ENCODE measurements around the gene CLIC6.

Gene CLIC6

GRCh38 chr21:34639882-34640788 lies 28.7 kb upstream of the CLIC6 start:
- H3K27ac ChIP-seq (ENCODE audit: low read depth, low read length): no peak overlapping the region
- no peaks in the 10 kb centered on the region for H3K4me1 ChIP-seq (ENCODE audit: control insufficient read depth, insufficient read depth, low read length)
- no peak overlapping the region for H3K4me3 ChIP-seq (ENCODE audit: low read length)
- no peaks in the 10 kb centered on the region for H3K36me3 ChIP-seq (ENCODE audit: control insufficient read depth, insufficient read depth, low read length)
- H3K9ac ChIP-seq (ENCODE audit: low read length): no peak overlapping the region
- no peaks in the 10 kb centered on the region for H3K27me3 ChIP-seq (ENCODE audit: control insufficient read depth, insufficient read depth, low read length)

- no peak overlapping the region for H3K27ac ChIP-seq (ENCODE audit: low read depth, low read length)
- H3K9ac ChIP-seq (ENCODE audit: low read length): no peak overlapping the region
Observed at GRCh38 chr21:34640858-34641257, 27.9 kb upstream of the CLIC6 start.

GRCh38 chr21:34642211-34643075 lies 26.4 kb upstream of the CLIC6 start:
- H3K36me3 ChIP-seq (ENCODE audit: control insufficient read depth, insufficient read depth, low read length): no peaks in the 10 kb centered on the region
- no peaks in the 10 kb centered on the region for H3K4me1 ChIP-seq (ENCODE audit: control insufficient read depth, insufficient read depth, low read length)
- H3K27ac ChIP-seq (ENCODE audit: low read depth, low read length): no peak overlapping the region

More at GRCh38 chr21:34640858-34641257, 27.9 kb upstream of the CLIC6 start:
- H3K27me3 ChIP-seq (ENCODE audit: control insufficient read depth, insufficient read depth, low read length): no peaks in the 10 kb centered on the region
- no peak overlapping the region for H3K4me3 ChIP-seq (ENCODE audit: low read length)
- H3K4me1 ChIP-seq (ENCODE audit: control insufficient read depth, insufficient read depth, low read length): no peaks in the 10 kb centered on the region
- no peaks in the 10 kb centered on the region for H3K36me3 ChIP-seq (ENCODE audit: control insufficient read depth, insufficient read depth, low read length)

GRCh38 chr21:34644825-34645224 lies 24.0 kb upstream of the CLIC6 start:
- no peak overlapping the region for H3K4me3 ChIP-seq (ENCODE audit: low read length)

More at GRCh38 chr21:34642211-34643075, 26.4 kb upstream of the CLIC6 start:
- no peaks in the 10 kb centered on the region for H3K27me3 ChIP-seq (ENCODE audit: control insufficient read depth, insufficient read depth, low read length)
- no peak overlapping the region for H3K9ac ChIP-seq (ENCODE audit: low read length)
- H3K4me3 ChIP-seq (ENCODE audit: low read length): no peak overlapping the region

GRCh38 chr21:34647555-34647954 lies 21.2 kb upstream of the CLIC6 start:
- Histone ChIP-seq H3K4me3 (ENCODE audit: low read length) (no peak overlapping the region), H3K27ac (ENCODE audit: low read depth, low read length) (no peak overlapping the region), H3K9ac (ENCODE audit: low read length) (no peak overlapping the region), H3K4me1 (ENCODE audit: control insufficient read depth, insufficient read depth, low read length) (no peaks in the 10 kb centered on the region), H3K27me3 (ENCODE audit: control insufficient read depth, insufficient read depth, low read length) (peaks cover 3% of the 10 kb centered on the region), H3K36me3 (ENCODE audit: control insufficient read depth, insufficient read depth, low read length) (no peaks in the 10 kb centered on the region)

More at GRCh38 chr21:34644825-34645224, 24.0 kb upstream of the CLIC6 start:
- Histone ChIP-seq H3K27me3 (ENCODE audit: control insufficient read depth, insufficient read depth, low read length) (peaks cover 3% of the 10 kb centered on the region), H3K4me1 (ENCODE audit: control insufficient read depth, insufficient read depth, low read length) (no peaks in the 10 kb centered on the region), H3K36me3 (ENCODE audit: control insufficient read depth, insufficient read depth, low read length) (no peaks in the 10 kb centered on the region), H3K27ac (ENCODE audit: low read depth, low read length) (no peak overlapping the region), H3K9ac (ENCODE audit: low read length) (no peak overlapping the region)

- no peak overlapping the region for H3K9ac ChIP-seq (ENCODE audit: low read length)
- no peak overlapping the region for H3K4me3 ChIP-seq (ENCODE audit: low read length)
- peaks cover 3% of the 10 kb centered on the region for H3K27me3 ChIP-seq (ENCODE audit: control insufficient read depth, insufficient read depth, low read length)
- no peak overlapping the region for H3K27ac ChIP-seq (ENCODE audit: low read depth, low read length)
- no peaks in the 10 kb centered on the region for H3K36me3 ChIP-seq (ENCODE audit: control insufficient read depth, insufficient read depth, low read length)
- H3K4me1 ChIP-seq (ENCODE audit: control insufficient read depth, insufficient read depth, low read length): no peaks in the 10 kb centered on the region
Observed at GRCh38 chr21:34648739-34649297, 20.0 kb upstream of the CLIC6 start.

- H3K4me1 ChIP-seq (ENCODE audit: control insufficient read depth, insufficient read depth, low read length): no peaks in the 10 kb centered on the region
- peaks cover 3% of the 10 kb centered on the region for H3K27me3 ChIP-seq (ENCODE audit: control insufficient read depth, insufficient read depth, low read length)
- H3K27ac ChIP-seq (ENCODE audit: low read depth, low read length): no peak overlapping the region
- no peak overlapping the region for H3K4me3 ChIP-seq (ENCODE audit: low read length)
- H3K36me3 ChIP-seq (ENCODE audit: control insufficient read depth, insufficient read depth, low read length): no peaks in the 10 kb centered on the region
- no peak overlapping the region for H3K9ac ChIP-seq (ENCODE audit: low read length)
Observed at GRCh38 chr21:34649400-34649799, 19.4 kb upstream of the CLIC6 start.

GRCh38 chr21:34650861-34651431 lies 17.8 kb upstream of the CLIC6 start:
- no peak overlapping the region for H3K9ac ChIP-seq (ENCODE audit: low read length)

GRCh38 chr21:34651642-34652041 lies 17.2 kb upstream of the CLIC6 start:
- Histone ChIP-seq H3K36me3 (ENCODE audit: control insufficient read depth, insufficient read depth, low read length) (no peaks in the 10 kb centered on the region), H3K9ac (ENCODE audit: low read length) (no peak overlapping the region), H3K27ac (ENCODE audit: low read depth, low read length) (no peak overlapping the region), H3K4me1 (ENCODE audit: control insufficient read depth, insufficient read depth, low read length) (no peaks in the 10 kb centered on the region), H3K4me3 (ENCODE audit: low read length) (no peak overlapping the region), H3K27me3 (ENCODE audit: control insufficient read depth, insufficient read depth, low read length) (peaks cover 3% of the 10 kb centered on the region)

More at GRCh38 chr21:34650861-34651431, 17.8 kb upstream of the CLIC6 start:
- H3K4me3 ChIP-seq (ENCODE audit: low read length): no peak overlapping the region
- no peak overlapping the region for H3K27ac ChIP-seq (ENCODE audit: low read depth, low read length)
- no peaks in the 10 kb centered on the region for H3K4me1 ChIP-seq (ENCODE audit: control insufficient read depth, insufficient read depth, low read length)
- H3K27me3 ChIP-seq (ENCODE audit: control insufficient read depth, insufficient read depth, low read length): peaks cover 3% of the 10 kb centered on the region
- H3K36me3 ChIP-seq (ENCODE audit: control insufficient read depth, insufficient read depth, low read length): no peaks in the 10 kb centered on the region

GRCh38 chr21:34653522-34653921 lies 15.3 kb upstream of the CLIC6 start:
- Histone ChIP-seq H3K27ac (ENCODE audit: low read depth, low read length) (no peak overlapping the region), H3K36me3 (ENCODE audit: control insufficient read depth, insufficient read depth, low read length) (no peaks in the 10 kb centered on the region), H3K9ac (ENCODE audit: low read length) (no peak overlapping the region), H3K27me3 (ENCODE audit: control insufficient read depth, insufficient read depth, low read length) (no peaks in the 10 kb centered on the region), H3K4me1 (ENCODE audit: control insufficient read depth, insufficient read depth, low read length) (no peaks in the 10 kb centered on the region), H3K4me3 (ENCODE audit: low read length) (no peak overlapping the region)

GRCh38 chr21:34661848-34662247 lies 6.9 kb upstream of the CLIC6 start:
- no peaks in the 10 kb centered on the region for H3K27me3 ChIP-seq (ENCODE audit: control insufficient read depth, insufficient read depth, low read length)
- H3K36me3 ChIP-seq (ENCODE audit: control insufficient read depth, insufficient read depth, low read length): no peaks in the 10 kb centered on the region
- no peak overlapping the region for H3K27ac ChIP-seq (ENCODE audit: low read depth, low read length)
- H3K9ac ChIP-seq (ENCODE audit: low read length): no peak overlapping the region
- H3K4me1 ChIP-seq (ENCODE audit: control insufficient read depth, insufficient read depth, low read length): no peaks in the 10 kb centered on the region
- H3K4me3 ChIP-seq (ENCODE audit: low read length): no peak overlapping the region

GRCh38 chr21:34667761-34668160 lies 1.0 kb upstream of the CLIC6 start:
- H3K27me3 ChIP-seq (ENCODE audit: control insufficient read depth, insufficient read depth, low read length): peaks cover 8% of the 10 kb centered on the region
- no peak overlapping the region for H3K9ac ChIP-seq (ENCODE audit: low read length)
- H3K36me3 ChIP-seq (ENCODE audit: control insufficient read depth, insufficient read depth, low read length): no peaks in the 10 kb centered on the region
- no peak overlapping the region for H3K27ac ChIP-seq (ENCODE audit: low read depth, low read length)
- no peak overlapping the region for H3K4me3 ChIP-seq (ENCODE audit: low read length)
- no peaks in the 10 kb centered on the region for H3K4me1 ChIP-seq (ENCODE audit: control insufficient read depth, insufficient read depth, low read length)

All from rectal smooth muscle tissue (tissue), 1 donor.